OCI-LY1 (cell line): ENCODE results near the gene TTLL3.
A peak's percentile ranks its signal among the peaks of the same experiment; 100 is the strongest.
"Not testable (repeated sequence)": the region's sequence is repeated elsewhere in the genome, so short reads cannot be mapped to it uniquely, and the experiment has no call there.

Experiments
- H2AFZ ChIP-seq: fragments of 200-600 bp; sonication (generic), shearing (Covaris generic); 2 replicates; pipeline ENCODE4 v1.6.0; 2014; ENCODE audit warnings: antibody characterized with exemption, mild to moderate bottlenecking, low read length
- H3F3A ChIP-seq: fragments of 200-600 bp; sonication (generic), shearing (Covaris generic); 2 replicates; pipeline ENCODE4 v1.6.0; 2014; ENCODE audit warnings: mild to moderate bottlenecking, antibody characterized with exemption, low read length, moderate library complexity; ENCODE audit not compliant: insufficient read depth
- H3K27ac ChIP-seq: fragments of 200-600 bp; sonication (generic); 2 replicates; pipeline ENCODE4 v1.5.1; 2014; ENCODE audit warnings: low read length, mixed run types, mild to moderate bottlenecking, low read depth; ENCODE audit not compliant: poor library complexity, severe bottlenecking
- H3K27me3 ChIP-seq: fragments of 200-600 bp; sonication (generic); 2 replicates; pipeline ENCODE4 v1.6.0; 2014; ENCODE audit warnings: antibody characterized with exemption, mild to moderate bottlenecking, low read length, moderate library complexity; ENCODE audit not compliant: insufficient read depth
- H3K36me3 ChIP-seq: fragments of 200-600 bp; sonication (generic); 2 replicates; pipeline ENCODE4 v1.6.1; 2014; ENCODE audit warnings: mild to moderate bottlenecking, antibody characterized with exemption, low read length, moderate library complexity, mixed read lengths; ENCODE audit not compliant: insufficient read depth
- H3K4me1 ChIP-seq: fragments of 200-600 bp; sonication (generic); 2 replicates; pipeline ENCODE4 v1.5.1; 2014; ENCODE audit warnings: mild to moderate bottlenecking, low read length, moderate library complexity; ENCODE audit not compliant: insufficient read depth, severe bottlenecking
- H3K4me2 ChIP-seq: fragments of 200-600 bp; sonication (generic), shearing (Covaris generic); 2 replicates; pipeline ENCODE4 v1.6.1; 2014; ENCODE audit warnings: low read length
- H3K4me3 ChIP-seq: fragments of 200-600 bp; sonication (generic); 2 replicates; pipeline ENCODE4 v1.5.1; 2014; ENCODE audit warnings: low read length, low read depth, mild to moderate bottlenecking, mixed read lengths; ENCODE audit not compliant: poor library complexity, severe bottlenecking
- H3K79me2 ChIP-seq: fragments of 200-600 bp; shearing (Covaris generic); 2 replicates; pipeline ENCODE4 v1.6.1; 2016; ENCODE audit warnings: mixed run types, low read length, mixed read lengths; ENCODE audit not compliant: insufficient read depth
- H3K9ac ChIP-seq: fragments of 200-600 bp; sonication (generic), shearing (Covaris generic); 2 replicates; pipeline ENCODE4 v1.6.1; 2014; ENCODE audit warnings: mild to moderate bottlenecking, low read length, mixed read lengths
- H3K9me2 ChIP-seq: fragments of 200-600 bp; sonication (generic), shearing (Covaris generic); 2 replicates; pipeline ENCODE4 v1.6.1; 2014; ENCODE audit warnings: low read depth, mild to moderate bottlenecking, low read length, mixed read lengths
- H3K9me3 ChIP-seq: fragments of 200-600 bp; shearing (Covaris generic); 2 replicates; pipeline ENCODE4 v1.6.1; 2014; ENCODE audit warnings: low read length, mixed read lengths
- H4K20me1 ChIP-seq: fragments of 200-600 bp; sonication (generic), shearing (Covaris generic); 2 replicates; pipeline ENCODE4 v1.6.0; 2016; ENCODE audit warnings: mild to moderate bottlenecking, low read length; ENCODE audit not compliant: insufficient read depth
- EZH2 ChIP-seq: fragments of 200-600 bp; sonication (generic), shearing (Covaris generic); IDR thresholded peaks from 2 replicates; pipeline ENCODE4 v1.8.0; 2017; ENCODE audit warnings: borderline replicate concordance, mixed run types, mild to moderate bottlenecking, antibody characterized with exemption, low read length, moderate library complexity, mixed read lengths
- TF ChIP-seq, protein P1 (sequence below): fragments of 200-600 bp; sonication (generic), shearing (Covaris generic); IDR thresholded peaks from 2 replicates; pipeline ENCODE4 v1.5.1; 2017; ENCODE audit warnings: mild to moderate bottlenecking, antibody characterized with exemption, low read length, moderate library complexity, mixed read lengths

The TTLL3 gene

DNA sequence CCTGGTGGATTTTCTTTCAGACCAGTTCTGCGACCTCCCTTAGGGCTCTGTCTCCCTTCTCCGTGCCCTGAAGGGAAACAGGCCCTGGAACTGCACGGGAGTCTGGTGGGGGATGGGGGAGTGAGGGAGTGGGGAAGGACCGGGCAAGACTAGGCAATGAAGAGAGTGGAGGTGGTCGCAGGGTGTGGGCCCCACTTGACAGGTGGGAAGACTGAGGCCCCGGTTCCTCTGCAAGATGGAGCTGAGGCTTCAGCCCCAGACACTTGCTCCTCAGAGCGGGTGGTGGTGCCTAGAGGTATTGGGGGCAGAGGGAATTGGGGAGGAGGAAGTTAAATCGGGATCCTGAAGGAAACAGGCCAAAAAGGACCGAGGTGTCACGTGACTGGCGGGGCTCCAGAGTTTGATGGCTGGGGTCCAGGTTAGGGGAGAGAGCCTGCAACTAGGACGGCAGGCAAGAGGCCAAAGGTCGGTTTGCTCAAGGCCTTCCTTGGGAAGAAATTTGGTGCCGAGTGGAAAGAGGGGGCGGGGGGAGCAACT is 39.7 kb upstream of the TTLL3 start:
- Histone ChIP-seq H2AFZ (no peak overlapping the region), H4K20me1 (no peaks in the 10 kb centered on the region), H3K9me2 (no peaks in the 10 kb centered on the region), H3K4me1 (peaks cover 8% of the 10 kb centered on the region), H3K27me3 (no peaks in the 10 kb centered on the region), H3K79me2 (no peaks in the 10 kb centered on the region), H3K4me2 (peak overlapping the region; percentile 51; the same call in 1 of the 2 replicates), H3K36me3 (no peaks in the 10 kb centered on the region), H3K4me3 (no peak overlapping the region), H3K9me3 (no peaks in the 10 kb centered on the region), H3F3A (0 out of 2 replicates have a peak, but pooled peaks cover 3% of the 10 kb centered on the region), H3K27ac (no peak overlapping the region), H3K9ac (no peak overlapping the region)
- TF ChIP-seq EZH2, result no peak
- TF ChIP-seq, protein P1, sequence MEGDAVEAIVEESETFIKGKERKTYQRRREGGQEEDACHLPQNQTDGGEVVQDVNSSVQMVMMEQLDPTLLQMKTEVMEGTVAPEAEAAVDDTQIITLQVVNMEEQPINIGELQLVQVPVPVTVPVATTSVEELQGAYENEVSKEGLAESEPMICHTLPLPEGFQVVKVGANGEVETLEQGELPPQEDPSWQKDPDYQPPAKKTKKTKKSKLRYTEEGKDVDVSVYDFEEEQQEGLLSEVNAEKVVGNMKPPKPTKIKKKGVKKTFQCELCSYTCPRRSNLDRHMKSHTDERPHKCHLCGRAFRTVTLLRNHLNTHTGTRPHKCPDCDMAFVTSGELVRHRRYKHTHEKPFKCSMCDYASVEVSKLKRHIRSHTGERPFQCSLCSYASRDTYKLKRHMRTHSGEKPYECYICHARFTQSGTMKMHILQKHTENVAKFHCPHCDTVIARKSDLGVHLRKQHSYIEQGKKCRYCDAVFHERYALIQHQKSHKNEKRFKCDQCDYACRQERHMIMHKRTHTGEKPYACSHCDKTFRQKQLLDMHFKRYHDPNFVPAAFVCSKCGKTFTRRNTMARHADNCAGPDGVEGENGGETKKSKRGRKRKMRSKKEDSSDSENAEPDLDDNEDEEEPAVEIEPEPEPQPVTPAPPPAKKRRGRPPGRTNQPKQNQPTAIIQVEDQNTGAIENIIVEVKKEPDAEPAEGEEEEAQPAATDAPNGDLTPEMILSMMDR, result no peak

DNA sequence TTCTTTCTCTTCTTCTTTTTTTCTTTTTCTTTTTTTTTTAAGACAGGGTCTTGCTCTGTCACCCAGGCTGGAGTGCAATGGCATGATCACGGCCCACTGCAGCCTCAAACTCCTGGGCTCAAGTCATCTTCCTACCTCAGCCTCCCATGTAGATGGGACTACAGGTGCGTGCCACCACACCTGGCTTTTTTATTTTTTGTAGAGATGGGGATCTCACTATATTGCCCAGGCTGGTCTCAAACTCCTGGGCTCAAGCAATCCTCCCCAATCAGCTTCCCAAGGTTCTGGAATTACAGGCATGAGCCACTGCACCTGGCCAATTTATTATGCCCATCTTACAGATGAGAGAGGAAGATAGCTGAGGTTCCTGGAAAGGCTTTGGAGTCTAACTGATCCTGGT is 39.1 kb upstream of the TTLL3 start:
- not testable (repeated sequence) for H3K27me3 ChIP-seq, H3K9me2 ChIP-seq, H2AFZ ChIP-seq, H3K9ac ChIP-seq, H3K4me3 ChIP-seq, H3K9me3 ChIP-seq, H3F3A ChIP-seq, H3K27ac ChIP-seq, H4K20me1 ChIP-seq, H3K79me2 ChIP-seq, H3K4me1 ChIP-seq, H3K4me2 ChIP-seq, H3K36me3 ChIP-seq

DNA sequence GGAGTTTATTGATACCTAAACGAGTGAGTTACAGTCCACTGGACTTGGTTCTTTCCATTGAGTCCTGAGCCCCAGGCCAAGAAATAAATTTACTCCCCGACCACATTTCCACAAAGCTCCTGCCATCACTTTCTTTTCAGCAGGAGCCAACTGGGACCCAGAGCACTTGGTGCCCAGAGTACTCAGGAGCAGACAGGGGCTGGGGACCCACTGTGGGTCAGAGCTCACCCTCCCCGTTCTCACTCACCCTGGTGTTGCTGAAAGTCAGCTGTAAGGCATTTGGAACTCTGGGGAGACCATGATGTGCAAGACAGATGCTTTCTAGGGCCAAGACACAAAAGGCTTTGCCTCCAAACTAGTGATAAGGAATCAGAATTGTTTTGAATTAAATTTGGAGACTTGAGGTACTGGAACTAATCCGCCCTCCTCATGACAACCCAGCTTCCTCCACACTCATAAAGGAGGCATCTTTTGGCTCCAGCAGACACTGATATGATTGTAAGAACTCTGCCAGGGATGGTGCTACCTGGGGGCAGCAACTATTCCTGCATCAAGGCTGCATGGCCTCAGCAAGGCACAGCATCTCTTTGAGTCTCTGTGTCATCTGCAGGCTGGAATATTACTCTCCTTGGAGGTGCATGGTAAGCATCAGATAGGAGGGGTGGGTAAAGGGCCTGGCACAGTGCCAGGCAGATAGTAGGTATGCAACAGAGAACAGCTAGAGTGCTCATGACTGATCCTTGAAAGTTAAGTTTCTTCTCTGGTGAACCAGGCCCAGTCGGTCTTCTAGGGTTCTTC is 33.0 kb upstream of the TTLL3 start:
- H4K20me1 ChIP-seq, result no peaks in the 10 kb centered on the region
- TF ChIP-seq, protein P1, result no peak
- no peak for TF ChIP-seq EZH2
- no peaks in the 10 kb centered on the region for H3K27me3 ChIP-seq
- H3K27ac ChIP-seq, result no peak overlapping the region
- peaks cover 31% of the 10 kb centered on the region for H3K4me1 ChIP-seq
- no peaks in the 10 kb centered on the region for H3K9me2 ChIP-seq
- peaks cover 6% of the 10 kb centered on the region; the same call in 1 of the 2 replicates for H3K36me3 ChIP-seq
- H3K79me2 ChIP-seq, result no peaks in the 10 kb centered on the region
- no peak overlapping the region for H3K4me3 ChIP-seq
- H3F3A ChIP-seq, result no peaks in the 10 kb centered on the region
- no peaks in the 10 kb centered on the region for H3K9me3 ChIP-seq
- H3K4me2 ChIP-seq, result no peak overlapping the region
- H2AFZ ChIP-seq, result no peak overlapping the region
- no peak overlapping the region for H3K9ac ChIP-seq

DNA sequence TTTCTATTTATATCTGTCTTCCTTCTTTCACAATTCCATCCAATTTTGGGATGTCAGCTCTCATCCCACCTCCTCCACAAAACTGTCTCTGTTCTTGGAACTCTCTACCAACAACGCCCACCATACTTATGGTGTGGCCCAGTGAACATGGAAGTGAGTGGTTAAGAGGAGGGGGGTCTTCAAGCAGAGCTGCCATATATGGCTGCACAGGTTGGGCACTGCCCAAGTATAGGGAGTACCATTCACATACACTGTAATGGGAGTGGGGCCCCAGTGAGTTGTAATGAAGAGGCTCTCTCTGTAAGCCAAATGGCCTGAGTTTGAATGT is 32.4 kb upstream of the TTLL3 start:
- Histone ChIP-seq H3K27ac (no peak overlapping the region), H3K36me3 (peaks cover 12% of the 10 kb centered on the region; the same call in 1 of the 2 replicates)
- no peak for TF ChIP-seq EZH2
- TF ChIP-seq, protein P1, result no peak

More for the DNA sequence above, 32.4 kb upstream of the TTLL3 start:
- H4K20me1 ChIP-seq, result no peaks in the 10 kb centered on the region
- peaks cover 34% of the 10 kb centered on the region for H3K4me1 ChIP-seq
- no peak overlapping the region for H3K4me3 ChIP-seq
- H3K9me3 ChIP-seq, result no peaks in the 10 kb centered on the region
- H2AFZ ChIP-seq, result no peak overlapping the region
- H3F3A ChIP-seq, result no peaks in the 10 kb centered on the region
- H3K9ac ChIP-seq, result no peak overlapping the region
- H3K79me2 ChIP-seq, result no peaks in the 10 kb centered on the region
- H3K9me2 ChIP-seq, result no peaks in the 10 kb centered on the region
- no peak overlapping the region for H3K4me2 ChIP-seq
- H3K27me3 ChIP-seq, result no peaks in the 10 kb centered on the region
